Measurements from ENCODE around the gene WNK4.

The WNK4 gene

DNA sequence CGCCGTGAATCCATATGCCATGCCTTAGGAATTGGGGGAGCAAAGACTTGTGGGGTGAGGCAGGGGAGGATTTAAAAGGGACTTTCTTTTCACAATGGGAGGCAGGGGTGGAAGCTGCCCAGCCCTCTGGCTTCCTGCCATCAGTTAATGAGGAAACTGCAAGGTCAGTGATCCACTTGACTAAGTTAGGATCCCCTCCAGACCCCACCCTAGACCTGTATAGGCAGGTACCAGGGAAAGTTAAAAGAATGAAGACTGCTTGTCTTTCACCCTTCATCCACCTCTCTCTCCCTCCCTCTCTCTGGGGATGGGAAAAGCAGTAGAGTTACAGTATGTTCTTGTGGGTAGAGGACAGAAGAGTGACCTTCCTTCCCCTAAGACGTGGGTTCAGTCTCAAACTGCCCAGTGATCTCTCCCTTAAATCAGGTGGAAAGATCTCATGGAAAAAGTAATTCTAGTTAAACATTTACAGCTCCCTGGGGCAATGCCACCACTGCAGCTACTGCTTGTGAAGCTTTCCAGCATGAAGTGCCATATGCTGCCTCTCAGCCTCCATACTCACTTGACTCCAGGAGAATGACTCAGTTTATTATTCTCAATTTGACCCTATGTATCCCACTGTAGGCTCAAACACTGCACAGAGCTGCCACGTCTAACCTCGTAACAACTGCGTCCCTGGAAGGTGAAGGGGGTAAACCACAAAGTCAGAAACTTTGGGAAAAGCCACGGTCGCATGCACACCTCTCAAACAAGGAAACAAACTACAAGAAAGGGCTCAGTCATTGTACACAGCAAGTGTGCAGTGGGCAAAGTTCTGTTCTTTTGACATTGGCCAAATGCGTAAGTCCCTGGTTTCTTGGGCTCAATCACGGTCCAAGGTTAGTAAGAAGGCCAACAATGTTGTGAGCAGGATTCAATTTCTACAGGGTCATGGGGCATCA, 16.9 kb downstream of the WNK4 start:
- no peak for DNase-seq

- DNase-seq = no peak
These were observed 17.6 kb downstream of the WNK4 start for GRCh38 chr17:42798011-42798382.

DNA sequence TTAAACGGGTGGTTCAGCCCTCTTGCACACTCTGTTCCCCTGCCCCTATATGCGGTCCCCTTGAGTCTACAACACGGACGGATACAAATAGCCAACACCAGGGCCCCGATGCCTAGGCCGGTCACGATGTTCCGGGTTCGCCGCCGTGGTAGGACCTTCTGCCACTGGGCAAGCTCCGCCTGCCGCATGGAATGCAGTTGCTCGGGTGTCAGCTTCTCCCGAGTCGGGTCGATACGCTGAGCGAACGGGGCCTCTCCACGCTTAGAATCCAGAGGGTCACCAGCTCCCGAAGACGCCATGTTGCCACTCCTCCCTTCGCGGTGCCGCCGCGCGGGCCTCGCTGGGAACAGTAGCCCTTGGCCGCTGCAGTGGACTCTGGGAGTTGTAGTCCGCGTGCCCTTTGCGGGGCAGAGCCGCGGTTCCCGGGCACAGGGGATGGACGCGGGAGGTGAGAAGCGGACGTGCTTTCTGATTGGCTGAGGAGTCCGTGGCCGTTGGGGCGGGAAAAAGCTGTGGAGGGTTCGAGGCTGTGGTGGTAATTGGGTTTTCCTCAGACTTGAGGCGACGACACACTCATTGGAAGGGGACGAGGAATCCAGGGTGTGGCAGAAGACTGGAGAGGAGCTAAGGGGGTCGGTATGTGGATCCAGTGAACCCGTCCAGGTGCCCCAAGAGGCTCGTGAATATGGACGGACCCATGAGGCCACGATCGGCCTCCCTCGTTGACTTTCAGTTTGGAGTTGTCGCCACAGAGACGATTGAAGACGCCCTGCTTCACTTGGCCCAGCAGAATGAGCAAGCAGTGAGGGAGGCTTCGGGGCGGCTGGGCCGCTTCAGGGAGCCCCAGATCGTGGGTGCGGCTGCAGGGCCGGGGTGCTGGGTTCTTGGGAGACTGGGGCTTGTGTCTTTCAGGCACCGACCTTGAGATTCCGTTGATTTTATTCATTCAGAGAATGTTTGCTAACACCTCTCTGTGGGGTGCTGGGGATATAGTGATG, 18.3 kb downstream of the WNK4 start, which contains the start of the genes CNTD1 and COA3:
TSS of gene CNTD1 (plus strand) at position 479 of the 998 bp plus-strand sequence. CDS start at position 686, 207 bp downstream.
TSS of gene COA3 (minus strand) at position 322 of the 998 bp plus-strand sequence. CDS start at position 299, 23 bp downstream.
- DNase-seq = peak; percentile 92

GRCh38 chr17:42803074-42803883, 22.9 kb downstream of the WNK4 start:
- DNase-seq = no peak

DNA sequence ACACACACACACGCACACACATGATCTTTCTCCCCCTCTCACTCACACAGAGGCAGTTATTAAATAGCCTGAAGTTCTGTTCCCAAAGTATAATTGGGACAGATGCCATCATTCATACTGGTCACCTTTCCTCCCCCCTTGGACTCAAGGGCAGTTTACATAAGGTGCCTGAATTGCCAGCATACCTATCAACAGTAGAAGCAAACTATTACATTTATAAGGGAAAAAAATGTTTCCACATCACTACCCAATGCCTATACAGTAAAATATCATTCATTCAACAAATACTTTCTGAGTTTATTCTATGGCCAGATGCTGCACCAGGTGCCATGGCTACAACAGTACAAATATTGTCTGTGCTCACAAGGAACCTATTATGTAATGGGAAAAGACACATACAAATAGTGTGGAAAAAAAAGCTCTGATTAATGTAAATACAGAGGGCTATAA, 24.5 kb downstream of the WNK4 start:
- no peak for DNase-seq

DNA sequence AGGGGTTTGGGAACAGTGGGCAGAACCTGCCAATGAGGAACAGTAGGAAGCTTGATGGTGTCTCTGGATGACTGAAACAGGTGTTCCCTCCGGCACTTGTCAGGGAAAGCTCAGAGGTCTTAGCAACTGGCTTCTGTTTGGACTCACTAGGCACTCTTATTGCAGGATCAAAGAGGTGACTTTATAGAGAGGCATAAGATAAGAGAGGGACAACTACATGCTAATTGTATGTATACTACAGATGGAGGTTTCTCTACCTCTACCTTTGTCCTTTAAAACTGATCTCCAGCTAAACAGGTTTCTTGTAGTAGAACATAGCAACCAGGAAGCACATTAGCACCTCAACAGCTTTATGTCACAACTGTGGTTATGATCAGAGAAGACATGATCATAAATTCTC, 25.8 kb downstream of the WNK4 start:
- DNase-seq = no peak

- no peak for DNase-seq
These were observed 28.8 kb downstream of the WNK4 start for GRCh38 chr17:42809250-42809649.

DNA sequence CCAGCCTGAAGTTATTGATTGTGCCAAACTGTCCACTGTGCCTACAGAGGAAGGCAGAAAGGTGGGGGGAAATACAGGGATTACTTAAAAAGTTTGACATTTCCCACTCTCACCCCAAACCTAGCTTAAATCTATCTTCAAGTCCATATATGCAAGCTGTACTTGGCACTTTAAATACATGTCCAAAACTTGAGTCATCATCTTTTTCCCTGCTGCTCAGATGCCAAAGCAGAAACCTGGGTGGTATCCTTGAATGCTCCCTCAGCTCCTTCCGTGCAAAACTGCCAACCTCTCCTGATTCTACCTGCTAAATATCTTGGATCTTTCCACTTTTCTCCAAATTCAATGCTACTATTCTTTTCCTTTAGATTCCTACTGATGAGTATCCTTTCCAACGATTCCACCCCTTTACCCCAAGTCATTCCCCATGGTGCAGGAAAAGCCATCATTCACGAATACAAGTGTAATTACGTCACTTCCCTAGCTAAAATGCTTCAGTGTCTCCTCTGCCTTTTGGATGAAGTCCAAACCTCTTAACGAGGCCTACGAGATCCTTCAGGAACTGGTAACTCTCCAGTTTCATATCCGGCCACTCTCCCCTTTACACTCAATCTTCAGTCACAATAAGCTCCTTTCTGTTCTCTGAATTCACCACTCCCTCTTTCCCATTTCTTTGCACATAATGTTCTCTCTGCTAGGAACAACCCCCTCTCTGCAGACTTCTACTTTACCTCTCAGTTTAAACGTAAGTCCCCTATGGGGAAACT, 34.4 kb downstream of the WNK4 start:
- DNase-seq = no peak

DNA sequence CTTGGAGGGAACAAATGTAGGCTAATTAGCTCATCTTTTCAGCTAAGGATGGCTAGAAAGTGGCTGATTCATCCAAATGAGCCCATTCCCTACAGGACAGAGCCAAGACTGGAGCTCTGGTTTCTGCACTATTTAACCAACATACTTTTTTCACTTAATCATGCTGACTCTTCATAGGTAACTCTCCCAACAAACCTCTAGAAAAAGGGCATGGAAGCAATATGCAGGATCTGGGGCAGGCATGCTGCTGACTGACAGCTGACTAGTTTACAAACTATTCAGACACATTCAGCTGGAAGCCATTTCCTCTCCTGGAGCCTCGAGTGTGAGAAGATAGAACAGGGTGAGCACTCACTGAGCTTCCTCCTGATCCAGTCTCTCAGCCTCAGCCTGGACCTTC, 37.5 kb downstream of the WNK4 start:
- no peak for DNase-seq

DNA sequence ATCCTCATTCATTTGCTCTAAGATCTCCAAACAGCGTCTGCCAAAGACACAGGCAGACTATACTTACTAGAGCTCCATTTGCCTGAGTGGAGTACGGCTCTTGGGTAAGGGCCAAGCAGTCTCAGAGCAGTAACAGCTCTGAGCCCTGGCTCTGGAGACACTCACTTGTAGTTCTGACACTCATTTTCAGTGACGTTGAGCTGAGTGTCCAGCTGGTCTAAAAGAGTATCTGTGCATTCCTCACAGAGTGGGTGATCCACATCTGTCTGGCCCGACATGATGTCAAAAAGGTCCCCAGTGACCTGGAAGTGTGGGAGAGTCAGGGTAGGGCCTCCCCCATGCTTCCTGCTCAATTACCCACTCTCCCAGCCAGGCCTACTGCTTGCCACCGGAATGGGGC, 38.0 kb downstream of the WNK4 start:
- no peak for DNase-seq

- DNase-seq = no peak
These were observed 39.6 kb downstream of the WNK4 start for GRCh38 chr17:42819939-42820535.

- no peak for DNase-seq
These were observed 40.8 kb downstream of the WNK4 start for GRCh38 chr17:42821176-42821575.

DNA sequence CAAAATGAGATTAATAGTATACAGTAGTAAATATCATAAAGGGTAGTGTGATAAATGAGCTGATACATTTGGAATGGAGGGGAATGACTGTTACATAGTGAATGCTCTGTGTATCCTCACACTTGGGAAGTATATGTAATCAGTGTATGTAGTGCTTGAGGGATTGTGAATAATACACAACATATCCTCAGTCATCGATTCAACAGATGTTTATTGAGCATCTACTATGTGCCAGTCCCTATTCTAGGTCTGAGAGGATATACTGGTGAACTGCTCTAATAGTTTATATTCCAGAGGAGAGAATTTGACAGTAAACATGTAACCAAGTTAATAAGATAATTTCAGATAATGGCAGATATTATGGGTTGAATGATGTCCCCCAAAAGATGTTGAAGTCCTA, 47.1 kb downstream of the WNK4 start:
- no peak for DNase-seq

GRCh38 chr17:42830971-42831370, 50.6 kb downstream of the WNK4 start:
- DNase-seq = no peak

DNA sequence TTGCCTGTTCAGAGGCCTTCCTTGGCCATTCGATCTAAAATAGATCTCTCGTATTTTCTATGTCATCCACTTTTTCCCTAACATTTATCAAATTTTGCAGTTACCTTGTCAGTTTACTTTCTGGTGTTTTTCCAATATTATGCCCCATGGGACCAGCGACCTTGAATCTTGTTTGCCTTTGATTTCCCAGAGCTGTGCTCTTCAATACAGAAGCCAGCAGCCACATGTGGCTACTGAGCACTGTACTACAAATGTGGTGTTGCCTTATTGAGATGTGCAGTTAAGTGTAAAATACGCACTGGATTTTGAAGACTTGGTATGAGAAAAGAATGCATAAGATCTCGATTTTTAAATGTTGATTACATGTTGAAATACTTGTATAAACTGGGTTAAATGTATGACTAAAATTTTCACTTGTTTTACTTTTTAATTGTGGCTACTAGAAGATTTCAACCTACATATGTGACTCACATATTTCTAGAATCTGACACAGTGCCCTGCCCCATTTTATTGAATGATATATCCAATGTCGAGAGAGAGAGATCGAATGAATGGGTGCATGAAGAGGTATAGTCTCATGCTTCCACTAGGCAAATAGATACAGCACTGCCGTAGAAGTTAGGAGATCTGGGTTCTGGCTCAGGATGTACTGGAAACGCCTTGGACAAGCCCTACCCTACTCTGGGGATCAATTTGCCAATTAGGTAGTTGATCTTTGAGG, 52.0 kb downstream of the WNK4 start:
- no peak for DNase-seq

DNA sequence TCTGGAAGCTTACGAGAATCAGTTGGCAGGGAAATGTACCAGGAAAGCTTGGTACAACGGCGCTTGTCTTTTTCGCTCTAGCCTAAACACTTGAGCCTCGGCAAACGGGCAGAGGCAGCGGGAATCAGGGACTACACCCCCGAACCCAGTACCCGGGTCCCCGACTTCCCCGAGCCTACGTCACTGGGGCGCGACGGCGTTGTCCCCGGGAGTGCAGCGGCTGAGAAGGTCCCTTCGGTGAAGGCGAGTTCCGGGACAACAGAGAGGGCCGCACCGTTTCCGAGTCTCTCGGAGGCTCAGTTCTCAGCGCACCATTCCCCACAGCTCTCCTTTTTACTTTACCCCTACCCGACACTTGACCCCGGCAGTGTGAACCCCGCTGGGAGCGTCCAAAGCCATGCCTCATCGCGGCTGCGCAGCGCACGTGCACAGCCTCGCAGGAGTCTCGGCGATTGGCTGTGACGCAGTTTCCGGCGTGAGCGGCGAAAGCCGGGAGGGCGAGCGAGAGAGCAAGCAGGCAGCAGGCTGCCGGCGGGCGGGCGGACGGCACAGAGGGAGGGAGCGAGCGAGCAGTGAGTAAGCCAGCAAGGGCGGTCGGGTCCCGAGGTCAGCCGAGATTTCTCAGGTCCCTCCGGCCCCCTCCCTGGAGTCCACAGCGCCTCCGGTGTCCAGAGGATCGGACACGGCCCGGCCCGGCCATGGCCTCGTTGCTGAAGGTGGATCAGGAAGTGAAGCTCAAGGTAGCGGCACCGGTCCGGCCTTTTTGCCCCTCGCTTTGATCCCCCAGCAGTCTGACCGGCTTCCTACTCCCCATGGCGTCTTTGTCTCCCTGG, 52.7 kb downstream of the WNK4 start, which contains the start of gene PSME3:
TSS of gene PSME3 (plus strand) at position 464 of the 833 bp plus-strand sequence. CDS start at position 699, 235 bp downstream.
- DNase-seq = peak; percentile 95

DNA sequence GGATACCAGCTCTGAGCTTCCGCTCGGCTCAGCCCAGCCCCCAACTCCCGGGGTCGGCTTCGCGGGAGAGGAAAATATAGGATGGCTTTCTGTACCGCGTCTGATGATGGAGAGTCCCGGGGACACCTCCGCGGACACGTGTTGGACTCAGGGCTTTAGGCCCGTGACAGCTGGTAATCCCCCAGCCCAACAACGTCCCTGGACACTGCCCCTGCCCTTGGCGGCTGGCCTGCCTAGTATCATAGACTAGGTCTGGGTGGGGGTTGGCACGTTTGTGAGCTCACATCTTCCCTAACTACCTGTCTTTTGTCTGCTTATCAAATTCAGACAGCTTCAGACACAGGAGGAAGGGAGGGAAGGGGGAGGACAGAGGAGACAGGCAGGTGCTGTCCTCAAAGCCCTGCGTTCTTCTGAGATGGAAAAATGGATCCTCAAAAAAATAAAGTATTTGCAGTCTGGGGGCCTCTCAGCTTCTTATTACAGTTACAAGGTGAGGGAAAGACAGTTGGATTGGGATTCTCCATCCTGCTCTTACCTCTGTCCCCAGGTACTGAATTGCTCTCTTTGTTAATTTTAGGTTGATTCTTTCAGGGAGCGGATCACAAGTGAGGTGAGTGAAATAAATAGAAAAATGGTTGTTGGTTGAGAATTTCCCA, 53.5 kb downstream of the WNK4 start:
- no peak for DNase-seq

DNA sequence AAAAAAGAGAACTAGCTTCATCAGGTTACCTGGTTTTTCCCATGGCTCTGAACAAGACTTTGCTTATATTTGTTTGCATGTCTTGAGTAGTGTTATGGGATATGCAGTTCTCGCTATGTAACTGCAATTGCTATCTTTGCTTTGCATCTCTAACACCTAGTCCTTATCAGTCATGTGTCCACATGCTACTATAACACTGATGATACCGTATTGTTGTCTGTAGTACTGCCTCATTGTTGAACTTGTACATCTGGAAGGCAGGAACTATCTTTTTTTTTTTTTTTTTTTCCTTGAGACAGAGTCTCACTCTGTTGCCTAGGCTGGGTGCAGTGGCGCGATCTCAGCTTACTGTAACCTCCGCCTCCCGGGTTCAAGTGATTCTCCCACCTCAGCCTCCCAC, 55.3 kb downstream of the WNK4 start:
- DNase-seq = no peak

All from femur (tissue), 1 donor.